ENCODE measurements around the gene PRKAG1.

PRKAG1 gene

GRCh38 chr12:49000346-49000745 lies 18.2 kb downstream of the PRKAG1 start:
- DNase-seq = no peak

GRCh38 chr12:48999371-49000131 lies 19.0 kb downstream of the PRKAG1 start, which contains the start of gene DDN:
Gene DDN, minus strand, starts transcription at chr12:48999375. Its CDS starts 88 bp downstream, at chr12:48999287.
- no peak for DNase-seq

- DNase-seq = no peak
Measured at GRCh38 chr12:48998497-48999353, 19.9 kb downstream of the PRKAG1 start.

GRCh38 chr12:48997719-48998496 lies 20.7 kb downstream of the PRKAG1 start:
- no peak for DNase-seq

GRCh38 chr12:48996794-48997718 lies 21.5 kb downstream of the PRKAG1 start:
- peak; percentile 78 to 93 for DNase-seq

- DNase-seq = peak; percentile 48 to 84
Measured at GRCh38 chr12:48995086-48995879, 23.3 kb downstream of the PRKAG1 start.

GRCh38 chr12:48994224-48995085 lies 24.1 kb downstream of the PRKAG1 start:
- DNase-seq = no peak

GRCh38 chr12:48993787-48994186 lies 24.8 kb downstream of the PRKAG1 start:
- no peak for DNase-seq

GRCh38 chr12:48991247-48992050 lies 27.1 kb downstream of the PRKAG1 start:
- DNase-seq = no peak

GRCh38 chr12:48990552-48990951 lies 28.0 kb downstream of the PRKAG1 start:
- no peak for DNase-seq

GRCh38 chr12:48988030-48988649 lies 30.4 kb downstream of the PRKAG1 start:
- DNase-seq = peak in 1 of 2 donors; percentile 95

GRCh38 chr12:48986720-48987291 lies 31.8 kb downstream of the PRKAG1 start:
- no peak for DNase-seq

GRCh38 chr12:48985901-48986300 lies 32.7 kb downstream of the PRKAG1 start:
- no peak for DNase-seq

- no peak for DNase-seq
Measured at GRCh38 chr12:48985475-48985897, 33.1 kb downstream of the PRKAG1 start.

- no peak for DNase-seq
Measured at GRCh38 chr12:48982397-48983080, 36.0 kb downstream of the PRKAG1 start.

- no peak for DNase-seq
Measured at GRCh38 chr12:48981757-48982157, 36.8 kb downstream of the PRKAG1 start.

- DNase-seq = no peak
Measured at GRCh38 chr12:48980953-48981756, 37.4 kb downstream of the PRKAG1 start.
